Raji (cell line): ENCODE data around the gene QSER1.

Experiments used
- POLR2A ChIP-seq: IDR thresholded peaks from 2 replicates; pipeline ENCODE4 v1.6.1; 2011; ENCODE audit warnings: low read depth, low read length, control low read depth; ENCODE audit not compliant: insufficient read depth

QSER1 gene

GRCh38 chr11:32916361-32916760 is 23.8 kb downstream of the QSER1 start:
- no peak for TF ChIP-seq POLR2A

- no peak for TF ChIP-seq POLR2A
These were observed 24.4 kb downstream of the QSER1 start for GRCh38 chr11:32916994-32917393.

- no peak for TF ChIP-seq POLR2A
These were observed 25.8 kb downstream of the QSER1 start for GRCh38 chr11:32918427-32918826.

- no peak for TF ChIP-seq POLR2A
These were observed 26.7 kb downstream of the QSER1 start for GRCh38 chr11:32919338-32919737.

- no peak for TF ChIP-seq POLR2A
These were observed 28.0 kb downstream of the QSER1 start for GRCh38 chr11:32920570-32920969.

- no peak for TF ChIP-seq POLR2A
These were observed 28.6 kb downstream of the QSER1 start for GRCh38 chr11:32921204-32921603.

- TF ChIP-seq POLR2A: no peak
These were observed 39.0 kb downstream of the QSER1 start for GRCh38 chr11:32931606-32932005.

- TF ChIP-seq POLR2A: no peak
These were observed 39.6 kb downstream of the QSER1 start for GRCh38 chr11:32932196-32932595.

- TF ChIP-seq POLR2A: no peak
These were observed 42.9 kb downstream of the QSER1 start for GRCh38 chr11:32935462-32936029.

GRCh38 chr11:32939046-32939445 is 46.4 kb downstream of the QSER1 start:
- no peak for TF ChIP-seq POLR2A

- TF ChIP-seq POLR2A: no peak
These were observed 47.3 kb downstream of the QSER1 start for GRCh38 chr11:32939866-32940265.

GRCh38 chr11:32940865-32941264 is 48.3 kb downstream of the QSER1 start:
- no peak for TF ChIP-seq POLR2A

- no peak for TF ChIP-seq POLR2A
These were observed 55.4 kb downstream of the QSER1 start for GRCh38 chr11:32947978-32948377.

- TF ChIP-seq POLR2A: no peak
These were observed 57.1 kb downstream of the QSER1 start for GRCh38 chr11:32949739-32950138.

- no peak for TF ChIP-seq POLR2A
These were observed 59.8 kb downstream of the QSER1 start for GRCh38 chr11:32952421-32952820.

- no peak for TF ChIP-seq POLR2A
These were observed 61.1 kb downstream of the QSER1 start for GRCh38 chr11:32953700-32954099.

GRCh38 chr11:32960553-32961164 is 68.0 kb downstream of the QSER1 start:
- no peak for TF ChIP-seq POLR2A
